ENCODE results near the gene ITPK1.

GRCh38 chr14:93073910-93074769 is 41.6 kb downstream of the ITPK1 start:
- no peak for TF ChIP-seq TAF1 (IDR thresholded peaks at IDR 0.05; ENCODE audit: borderline replicate concordance, low read depth, low read length)
- no peak for TF ChIP-seq POLR2A (IDR thresholded peaks at IDR 0.05; ENCODE audit: low read depth, low read length)

Data from GM12892 (cell line).